Measurements from ENCODE around the gene SMIM11. TPM values are rescaled to one million over a fixed set of nuclear protein-coding genes. Genes with fewer than 3 reads are reported as not detected.

SMIM11 gene
- total and polyA plus RNA-seq, 10 of the 15 experiments (the other 5 are each of a cell fraction or from before 2014, with no cell fraction given) = 4.8 to 43.1 (median 16.0) TPM

DNA sequence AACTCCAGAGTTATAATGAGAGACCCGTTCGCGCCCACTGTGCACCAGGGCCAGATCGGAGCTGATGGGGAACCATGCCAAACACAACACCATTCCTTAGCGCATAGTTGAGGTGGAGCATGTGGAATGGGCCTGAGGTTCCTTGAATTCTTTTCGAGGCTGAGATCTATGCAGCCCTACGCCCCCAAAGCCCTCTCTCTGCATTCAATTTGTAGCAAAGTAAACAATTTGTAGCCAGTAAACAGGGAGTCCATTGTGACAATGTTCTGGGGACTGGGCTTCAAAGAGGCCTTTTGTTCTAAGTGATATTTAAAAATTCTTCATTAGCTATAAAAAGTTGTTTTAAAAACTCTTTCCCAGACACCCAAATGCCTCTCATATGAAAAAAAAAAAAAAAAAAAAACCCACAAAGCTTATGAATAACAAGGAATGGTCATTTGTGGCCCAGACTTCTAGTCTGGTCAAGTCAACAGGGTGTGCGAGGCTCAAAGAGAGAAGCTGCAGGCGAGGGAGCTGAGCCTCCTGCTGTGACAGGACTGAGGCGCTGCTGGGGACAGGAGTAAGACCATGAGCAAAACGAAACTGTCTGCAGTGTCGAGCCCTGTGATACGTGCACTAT is 42.1 kb upstream of the SMIM11 start:
- H3K36me3 ChIP-seq (ENCODE audit: control insufficient read depth in 2 of 2, insufficient read depth in 2 of 2, low read length in 1 of 2) = no peaks in the 10 kb centered on the region
- no peaks in the 10 kb centered on the region; a peak in 1 of 4 replicates for H3K27me3 ChIP-seq (replicated peaks in 1 of 2; ENCODE audit: control insufficient read depth in 2 of 2, insufficient read depth in 2 of 2, low read length in 1 of 2)
- ATAC-seq = no peak
- TF ChIP-seq DPF2 (IDR thresholded peaks at IDR 0.05) (no peak), SUZ12 (IDR thresholded peaks at IDR 0.05; ENCODE audit: unreplicated experiment) (no peak), HDAC6 (IDR thresholded peaks at IDR 0.05; ENCODE audit: unreplicated experiment) (no peak), EGR1 (IDR thresholded peaks at IDR 0.05; ENCODE audit: borderline replicate concordance in 1 of 2, low read depth in 2 of 2, low read length in 2 of 2) (no peak), POLR2AphosphoS2 (IDR thresholded peaks at IDR 0.05; ENCODE audit: low read depth, low read length) (no peak)
- TF ChIP-seq, protein P1, sequence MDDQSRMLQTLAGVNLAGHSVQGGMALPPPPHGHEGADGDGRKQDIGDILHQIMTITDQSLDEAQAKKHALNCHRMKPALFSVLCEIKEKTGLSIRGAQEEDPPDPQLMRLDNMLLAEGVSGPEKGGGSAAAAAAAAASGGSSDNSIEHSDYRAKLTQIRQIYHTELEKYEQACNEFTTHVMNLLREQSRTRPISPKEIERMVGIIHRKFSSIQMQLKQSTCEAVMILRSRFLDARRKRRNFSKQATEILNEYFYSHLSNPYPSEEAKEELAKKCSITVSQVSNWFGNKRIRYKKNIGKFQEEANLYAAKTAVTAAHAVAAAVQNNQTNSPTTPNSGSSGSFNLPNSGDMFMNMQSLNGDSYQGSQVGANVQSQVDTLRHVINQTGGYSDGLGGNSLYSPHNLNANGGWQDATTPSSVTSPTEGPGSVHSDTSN (IDR thresholded peaks at IDR 0.05; ENCODE audit: insufficient replicate concordance, low read depth, low read length) = no peak
- TF ChIP-seq, protein P2, sequence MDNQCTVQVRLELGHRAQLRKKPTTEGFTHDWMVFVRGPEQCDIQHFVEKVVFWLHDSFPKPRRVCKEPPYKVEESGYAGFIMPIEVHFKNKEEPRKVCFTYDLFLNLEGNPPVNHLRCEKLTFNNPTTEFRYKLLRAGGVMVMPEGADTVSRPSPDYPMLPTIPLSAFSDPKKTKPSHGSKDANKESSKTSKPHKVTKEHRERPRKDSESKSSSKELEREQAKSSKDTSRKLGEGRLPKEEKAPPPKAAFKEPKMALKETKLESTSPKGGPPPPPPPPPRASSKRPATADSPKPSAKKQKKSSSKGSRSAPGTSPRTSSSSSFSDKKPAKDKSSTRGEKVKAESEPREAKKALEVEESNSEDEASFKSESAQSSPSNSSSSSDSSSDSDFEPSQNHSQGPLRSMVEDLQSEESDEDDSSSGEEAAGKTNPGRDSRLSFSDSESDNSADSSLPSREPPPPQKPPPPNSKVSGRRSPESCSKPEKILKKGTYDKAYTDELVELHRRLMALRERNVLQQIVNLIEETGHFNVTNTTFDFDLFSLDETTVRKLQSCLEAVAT (IDR thresholded peaks at IDR 0.05) = no peak
- TF ChIP-seq, protein P3, sequence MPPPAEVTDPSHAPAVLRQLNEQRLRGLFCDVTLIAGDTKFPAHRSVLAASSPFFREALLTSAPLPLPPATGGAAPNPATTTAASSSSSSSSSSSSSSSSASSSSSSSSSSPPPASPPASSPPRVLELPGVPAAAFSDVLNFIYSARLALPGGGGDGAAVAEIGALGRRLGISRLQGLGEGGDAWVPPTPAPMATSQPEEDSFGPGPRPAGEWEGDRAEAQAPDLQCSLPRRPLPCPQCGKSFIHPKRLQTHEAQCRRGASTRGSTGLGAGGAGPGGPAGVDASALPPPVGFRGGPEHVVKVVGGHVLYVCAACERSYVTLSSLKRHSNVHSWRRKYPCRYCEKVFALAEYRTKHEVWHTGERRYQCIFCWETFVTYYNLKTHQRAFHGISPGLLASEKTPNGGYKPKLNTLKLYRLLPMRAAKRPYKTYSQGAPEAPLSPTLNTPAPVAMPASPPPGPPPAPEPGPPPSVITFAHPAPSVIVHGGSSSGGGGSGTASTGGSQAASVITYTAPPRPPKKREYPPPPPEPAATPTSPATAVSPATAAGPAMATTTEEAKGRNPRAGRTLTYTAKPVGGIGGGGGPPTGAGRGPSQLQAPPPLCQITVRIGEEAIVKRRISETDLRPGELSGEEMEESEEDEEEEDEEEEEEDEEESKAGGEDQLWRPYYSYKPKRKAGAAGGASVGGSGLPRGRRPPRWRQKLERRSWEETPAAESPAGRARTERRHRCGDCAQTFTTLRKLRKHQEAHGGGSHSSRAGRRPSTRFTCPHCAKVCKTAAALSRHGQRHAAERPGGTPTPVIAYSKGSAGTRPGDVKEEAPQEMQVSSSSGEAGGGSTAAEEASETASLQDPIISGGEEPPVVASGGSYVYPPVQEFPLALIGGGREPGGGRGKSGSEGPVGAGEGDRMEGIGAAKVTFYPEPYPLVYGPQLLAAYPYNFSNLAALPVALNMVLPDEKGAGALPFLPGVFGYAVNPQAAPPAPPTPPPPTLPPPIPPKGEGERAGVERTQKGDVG (CRISPR knock-in tag; IDR thresholded peaks at IDR 0.05) = no peak
- H3K79me2 ChIP-seq (ENCODE audit: control insufficient read depth, insufficient read depth, low read length) = no peaks in the 10 kb centered on the region
- ChIA-PET RAD21 (ENCODE audit: unreplicated experiment) (interaction anchor here (0.9 kb wide), 1 partner anchor 270 kb away, joined by 3 read pairs; no protein-coding TSS in a partner anchor), CTCF (interaction anchor here (2.4 kb wide), 1 partner anchor 14 kb away, joined by 18 read pairs; no protein-coding TSS in a partner anchor), SMC1A (ENCODE audit: uncharacterized antibody, unreplicated experiment) (interaction anchor here (1.8 kb wide), 1 partner anchor 9 kb away, joined by 4 read pairs; no protein-coding TSS in a partner anchor), POLR2A (no interaction called here)
- H3K27ac ChIP-seq (ENCODE audit: control insufficient read depth, insufficient read depth) = no peak overlapping the region
- H3K9me3 ChIP-seq (replicated peaks; ENCODE audit: control insufficient read depth, insufficient read depth, low read length) = no peaks in the 10 kb centered on the region
- FAIRE-seq = no peak
- no peak overlapping the region for H3K4me3 ChIP-seq
- no peaks in the 10 kb centered on the region for H3K4me1 ChIP-seq (ENCODE audit: control insufficient read depth, insufficient read depth, low read length)
- BruUV-seq (replicated peaks) = no TSS peak
- intact Hi-C loops (cut with micrococcal nuclease; ENCODE audit: unreplicated experiment) (no loop called here), in situ Hi-C loops (cut with MboI) (no loop called here)
- H2AFZ ChIP-seq (ENCODE audit: control insufficient read depth, low read depth, low read length) = no peak overlapping the region
- no peak overlapping the region for H3K4me2 ChIP-seq (ENCODE audit: control insufficient read depth, insufficient read depth)
- H3K9ac ChIP-seq (ENCODE audit: control insufficient read depth, insufficient read depth, low read length) = no peak overlapping the region
- no peaks in the 10 kb centered on the region for H4K20me1 ChIP-seq (ENCODE audit: control insufficient read depth, insufficient read depth)
- DNase-seq (ENCODE audit: low read depth, low spot score) = no peak
- 42% methylated on average over 13 of the region's 13 CpGs for WGBS (ENCODE audit: insufficient coverage, insufficient replicate concordance, low lambda C conversion rate, missing lambda C conversion rate)
